ENCODE measurements around the gene IFI6. TPM values are rescaled to one million over a fixed set of nuclear protein-coding genes. Genes with fewer than 3 reads are reported as not detected.
"Not testable (repeated sequence)": the region's sequence is repeated elsewhere in the genome, so short reads cannot be mapped to it uniquely, and the experiment has no call there.

IFI6 gene
- total RNA-seq, 1 donor from 2014 or later: 500 TPM

DNA sequence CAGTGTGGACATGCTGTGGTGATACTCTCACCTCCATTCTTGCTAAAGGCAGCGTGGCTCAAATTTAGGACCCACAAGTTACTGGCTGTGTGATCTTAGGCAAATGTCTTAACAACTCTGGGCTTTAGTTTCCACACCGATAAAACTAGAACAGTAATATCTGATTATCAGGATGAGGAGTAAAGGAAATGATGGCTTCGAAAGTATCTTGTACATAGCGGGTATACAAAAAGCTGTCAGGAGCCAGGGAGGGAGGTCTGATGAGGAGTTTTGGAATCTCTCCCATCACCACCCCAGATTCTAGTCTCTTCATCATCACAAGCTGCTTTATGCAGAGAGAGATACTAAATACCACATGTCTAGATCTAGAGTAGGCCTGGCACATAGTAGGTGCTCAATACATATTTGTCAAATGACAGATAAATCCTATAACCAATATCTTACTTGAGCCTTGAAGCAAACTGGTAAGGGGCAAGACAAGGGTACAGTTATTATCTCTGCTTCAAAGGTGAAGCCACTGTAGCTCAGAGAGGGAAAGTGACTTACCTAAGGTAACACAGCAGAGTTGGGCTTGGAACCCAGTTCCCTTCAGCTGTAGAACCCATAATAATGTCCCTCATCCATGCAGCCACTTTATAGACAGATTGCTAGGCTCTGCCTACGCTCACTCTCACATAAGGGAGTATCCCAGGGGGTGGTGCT is 27.5 kb downstream of the IFI6 start:
- no peaks in the 10 kb centered on the region for H3K4me1 Mint-ChIP-seq
- DNase-seq (ENCODE audit: low spot score in 2 of 2, unreplicated experiment in 2 of 2): no peak
- H3K27ac Mint-ChIP-seq: no peak overlapping the region
- no peaks in the 10 kb centered on the region for H3K27me3 Mint-ChIP-seq (ENCODE audit: low read depth)
- no peak overlapping the region for H3K4me3 Mint-ChIP-seq
- H3K9me3 Mint-ChIP-seq: no peaks in the 10 kb centered on the region
- TF ChIP-seq, protein P1, sequence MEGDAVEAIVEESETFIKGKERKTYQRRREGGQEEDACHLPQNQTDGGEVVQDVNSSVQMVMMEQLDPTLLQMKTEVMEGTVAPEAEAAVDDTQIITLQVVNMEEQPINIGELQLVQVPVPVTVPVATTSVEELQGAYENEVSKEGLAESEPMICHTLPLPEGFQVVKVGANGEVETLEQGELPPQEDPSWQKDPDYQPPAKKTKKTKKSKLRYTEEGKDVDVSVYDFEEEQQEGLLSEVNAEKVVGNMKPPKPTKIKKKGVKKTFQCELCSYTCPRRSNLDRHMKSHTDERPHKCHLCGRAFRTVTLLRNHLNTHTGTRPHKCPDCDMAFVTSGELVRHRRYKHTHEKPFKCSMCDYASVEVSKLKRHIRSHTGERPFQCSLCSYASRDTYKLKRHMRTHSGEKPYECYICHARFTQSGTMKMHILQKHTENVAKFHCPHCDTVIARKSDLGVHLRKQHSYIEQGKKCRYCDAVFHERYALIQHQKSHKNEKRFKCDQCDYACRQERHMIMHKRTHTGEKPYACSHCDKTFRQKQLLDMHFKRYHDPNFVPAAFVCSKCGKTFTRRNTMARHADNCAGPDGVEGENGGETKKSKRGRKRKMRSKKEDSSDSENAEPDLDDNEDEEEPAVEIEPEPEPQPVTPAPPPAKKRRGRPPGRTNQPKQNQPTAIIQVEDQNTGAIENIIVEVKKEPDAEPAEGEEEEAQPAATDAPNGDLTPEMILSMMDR (IDR thresholded peaks at IDR 0.05; ENCODE audit: unreplicated experiment): no peak
- H3K36me3 Mint-ChIP-seq: no peaks in the 10 kb centered on the region

DNA sequence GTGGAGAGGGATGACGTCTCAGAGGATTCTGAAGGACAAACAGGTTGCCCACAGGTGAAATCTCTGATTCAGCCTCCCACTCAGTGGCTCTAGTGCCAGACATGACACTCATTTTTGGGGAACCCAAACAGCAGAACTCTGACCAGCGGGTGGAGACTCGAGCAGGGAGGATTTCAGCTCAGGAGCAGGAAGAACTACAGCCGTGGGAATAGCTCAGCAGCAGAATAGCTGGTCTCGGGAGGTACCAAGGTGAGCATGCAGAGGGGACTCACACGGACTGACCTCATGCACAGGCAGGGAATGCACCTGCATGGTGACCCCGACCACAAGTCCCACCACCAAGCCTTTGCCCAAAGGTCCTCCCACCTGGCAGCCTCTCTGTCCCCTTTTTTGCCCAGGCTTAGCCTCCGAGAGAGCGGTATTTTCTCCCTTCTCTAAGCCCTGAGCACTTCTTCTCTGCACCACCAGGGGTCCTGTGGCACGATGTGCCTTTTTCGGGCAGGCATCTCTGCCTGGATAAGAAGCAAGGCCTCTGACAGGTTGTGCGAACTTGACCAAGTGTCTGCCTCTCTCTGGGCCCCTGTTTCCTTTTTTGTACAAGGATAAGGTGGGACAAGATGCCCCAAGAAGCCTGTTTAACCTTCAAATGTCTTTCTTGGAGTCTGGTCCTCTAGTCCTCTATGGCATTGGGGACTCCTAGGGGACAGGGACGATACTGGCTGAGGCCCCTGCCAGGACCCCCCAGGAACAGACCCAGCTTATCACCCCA is 28.2 kb downstream of the IFI6 start:
- no peaks in the 10 kb centered on the region for H3K27me3 Mint-ChIP-seq (ENCODE audit: low read depth)
- H3K36me3 Mint-ChIP-seq: no peaks in the 10 kb centered on the region
- no peak overlapping the region for H3K4me3 Mint-ChIP-seq
- TF ChIP-seq, protein P1 (IDR thresholded peaks at IDR 0.05; ENCODE audit: unreplicated experiment): peak; percentile 79
- no peaks in the 10 kb centered on the region for H3K4me1 Mint-ChIP-seq
- H3K27ac Mint-ChIP-seq: no peak overlapping the region
- peak in 1 of 2 experiments; percentile 55 for DNase-seq (ENCODE audit: low spot score in 2 of 2, unreplicated experiment in 2 of 2)
- H3K9me3 Mint-ChIP-seq: no peaks in the 10 kb centered on the region

DNA sequence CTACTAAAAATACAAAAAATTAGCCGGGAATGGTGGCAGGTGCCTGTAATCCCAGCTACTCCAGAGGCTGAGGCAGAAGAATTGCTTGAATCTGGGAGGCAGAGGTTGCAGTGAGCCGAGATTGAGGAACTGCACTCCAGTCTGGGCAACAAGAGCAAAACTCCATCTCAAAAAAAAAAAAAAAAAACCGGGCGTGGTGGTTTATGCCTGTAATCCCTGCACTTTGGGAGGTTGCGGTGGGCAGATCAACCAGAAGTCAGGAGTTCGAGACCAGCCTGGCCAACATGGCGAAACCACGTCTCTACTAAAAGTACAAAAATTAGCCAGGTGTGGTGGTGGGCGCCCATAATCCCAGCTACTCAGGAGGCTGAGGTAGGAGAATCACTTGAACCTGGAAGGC is 31.5 kb downstream of the IFI6 start:
- H3K4me1 Mint-ChIP-seq; H3K36me3 Mint-ChIP-seq; H3K27ac Mint-ChIP-seq; DNase-seq (ENCODE audit: low spot score in 2 of 2, unreplicated experiment in 2 of 2); H3K27me3 Mint-ChIP-seq (ENCODE audit: low read depth); H3K4me3 Mint-ChIP-seq; H3K9me3 Mint-ChIP-seq: not testable (repeated sequence)

DNA sequence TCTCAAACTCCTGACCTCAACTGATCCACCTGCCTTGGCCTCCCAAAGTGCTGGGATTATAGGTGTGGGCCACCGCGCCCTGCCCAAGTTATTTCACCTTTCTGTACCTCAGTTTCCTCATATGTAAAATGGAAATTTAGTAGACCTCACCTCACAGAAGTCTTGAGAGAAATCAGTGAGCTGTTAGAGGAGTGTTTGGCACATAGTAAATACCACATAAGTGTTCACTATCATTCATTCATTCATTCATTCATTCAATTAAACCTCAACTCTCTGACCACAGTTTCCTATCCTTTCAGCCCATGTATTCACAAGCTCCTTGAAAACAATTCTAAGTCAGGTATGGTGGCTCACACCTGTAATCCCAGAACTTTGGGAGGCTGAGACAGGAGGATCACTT is 33.2 kb downstream of the IFI6 start:
- Mint-ChIP-seq H3K27ac (no peak overlapping the region), H3K36me3 (no peaks in the 10 kb centered on the region), H3K9me3 (no peaks in the 10 kb centered on the region), H3K27me3 (ENCODE audit: low read depth) (peaks cover 7% of the 10 kb centered on the region), H3K4me1 (peaks cover 7% of the 10 kb centered on the region), H3K4me3 (no peak overlapping the region)
- TF ChIP-seq, protein P1 (IDR thresholded peaks at IDR 0.05; ENCODE audit: unreplicated experiment): no peak
- no peak for DNase-seq (ENCODE audit: low spot score in 2 of 2, unreplicated experiment in 2 of 2)

DNA sequence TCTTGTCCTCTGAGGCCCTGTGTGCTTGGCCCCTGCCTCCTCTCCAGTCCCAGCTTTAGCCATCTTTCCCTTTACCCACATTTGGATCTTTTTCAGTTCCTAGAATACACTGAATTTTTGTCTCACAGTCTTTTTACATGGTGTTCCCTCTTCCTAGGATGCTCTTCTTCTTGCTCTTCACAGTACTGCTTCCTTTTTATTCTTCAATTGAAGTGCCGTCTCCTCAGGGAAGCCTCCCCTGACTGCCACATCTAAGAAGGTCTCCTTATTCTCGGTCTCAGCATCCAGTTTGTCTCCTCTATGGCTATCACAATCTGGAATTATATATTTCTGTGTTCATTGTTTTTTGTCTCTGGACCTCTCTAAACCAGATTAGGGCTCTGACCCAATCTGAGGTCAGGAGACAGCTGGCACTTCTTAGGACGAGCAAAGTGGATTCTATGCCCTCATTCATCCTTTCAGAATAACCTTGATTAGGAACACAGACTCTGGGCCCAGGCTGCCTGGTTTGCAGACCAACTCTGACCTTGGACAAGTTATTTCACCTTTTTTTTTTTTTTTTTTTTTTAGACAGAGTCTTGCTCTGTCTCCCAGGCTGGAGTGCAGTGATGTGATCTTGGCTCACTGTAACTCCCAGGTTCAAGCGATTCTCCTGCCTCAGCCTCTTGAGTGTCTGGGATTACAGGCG is 33.8 kb downstream of the IFI6 start:
- no peaks in the 10 kb centered on the region for H3K9me3 Mint-ChIP-seq
- H3K27me3 Mint-ChIP-seq (ENCODE audit: low read depth): peaks cover 11% of the 10 kb centered on the region
- TF ChIP-seq, protein P1 (IDR thresholded peaks at IDR 0.05; ENCODE audit: unreplicated experiment): no peak
- H3K36me3 Mint-ChIP-seq: no peaks in the 10 kb centered on the region
- no peak overlapping the region for H3K4me3 Mint-ChIP-seq
- H3K27ac Mint-ChIP-seq: no peak overlapping the region
- DNase-seq (ENCODE audit: low spot score in 2 of 2, unreplicated experiment in 2 of 2): no peak
- peaks cover 7% of the 10 kb centered on the region for H3K4me1 Mint-ChIP-seq

Data from mesothelial cell of epicardium (in vitro differentiated cells).